NCI-H69 (cell line): Measurements from ENCODE around the gene CIROP.

ENCODE experiments used
- DNase-seq: peaks from one replicate; lab custom pipeline; 2025; lab: John Stamatoyannopoulos, UW

CIROP gene

DNA sequence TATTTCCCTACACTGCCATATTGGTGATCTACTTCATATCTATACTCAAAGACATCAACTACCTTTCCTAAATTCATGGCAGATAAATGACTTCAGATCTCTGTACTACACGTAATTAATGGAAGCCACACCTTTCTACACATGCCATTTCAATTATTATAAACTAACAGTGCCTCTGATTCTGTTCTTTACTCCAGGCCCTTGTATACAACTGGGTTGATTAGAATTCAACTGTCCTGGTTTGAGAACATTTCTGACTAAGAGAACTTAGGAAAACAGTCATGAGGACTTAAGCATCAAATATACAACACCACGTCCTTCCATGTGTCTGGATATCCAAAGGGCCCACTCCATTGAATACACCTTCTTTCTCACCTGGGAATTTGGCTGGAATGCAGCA is 11.7 kb downstream of the CIROP start:
- no peak for DNase-seq

DNA sequence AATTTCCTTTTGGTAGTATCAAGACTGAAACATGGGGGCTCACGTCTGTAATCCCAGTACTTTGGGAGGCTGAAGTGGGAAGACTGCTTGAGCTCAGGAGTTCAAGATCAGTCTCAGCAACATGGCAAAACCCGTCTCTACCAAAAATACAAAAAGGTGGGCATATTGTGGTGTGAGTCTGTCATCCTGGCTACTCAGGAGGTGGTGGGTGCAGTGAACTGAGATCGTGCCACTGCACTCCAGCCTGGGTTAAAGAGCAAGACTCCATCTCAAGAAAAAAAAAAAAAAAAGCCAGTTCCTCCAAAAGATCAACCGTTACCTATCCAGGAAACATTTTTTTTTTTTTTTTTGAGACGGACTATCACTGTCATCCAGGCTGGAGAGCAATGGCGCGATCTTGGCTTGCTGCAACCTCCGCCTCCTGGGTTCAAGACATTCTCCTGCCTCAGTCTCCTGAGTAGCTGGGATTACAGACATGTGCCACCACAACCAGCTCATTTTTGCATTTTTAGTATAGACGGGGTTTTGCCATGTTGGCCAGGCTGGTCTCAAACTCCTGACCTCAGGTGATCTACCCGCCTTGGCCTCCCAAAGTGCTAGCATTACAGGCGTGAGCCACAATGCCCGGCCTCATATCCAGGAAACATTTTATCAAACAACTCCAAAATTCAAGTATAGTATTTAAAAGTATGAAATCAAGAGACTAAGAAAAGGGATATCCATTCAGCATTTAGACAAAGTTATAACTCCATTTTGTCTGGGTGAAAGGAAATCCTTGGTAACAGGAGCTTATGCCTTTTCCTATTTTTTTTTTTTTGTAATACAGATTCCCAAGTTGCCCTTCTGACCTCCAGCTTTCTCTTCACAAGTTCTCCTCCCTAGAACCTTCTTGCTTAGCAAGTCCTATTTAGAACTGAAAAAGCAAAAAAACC is 13.2 kb downstream of the CIROP start:
- no peak for DNase-seq

DNA sequence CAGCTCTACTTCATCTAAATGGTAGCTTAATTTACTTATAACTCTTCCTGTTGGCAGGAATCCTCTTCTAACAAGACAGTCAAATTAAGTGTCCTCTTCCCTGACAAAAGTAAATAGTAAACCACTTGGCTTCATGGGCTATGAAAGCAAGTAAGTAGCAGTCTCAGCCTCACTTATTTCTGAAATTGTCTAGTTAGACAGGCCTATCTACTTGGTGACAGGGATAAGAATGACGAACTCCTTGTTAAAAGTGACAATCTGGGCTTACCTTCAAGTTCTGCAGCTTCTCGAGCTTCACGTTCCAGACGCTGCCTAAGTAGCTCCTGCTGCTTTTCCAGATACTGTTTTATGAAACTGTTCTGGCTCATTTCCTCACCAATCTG is 14.5 kb downstream of the CIROP start:
- DNase-seq, result no peak

DNA sequence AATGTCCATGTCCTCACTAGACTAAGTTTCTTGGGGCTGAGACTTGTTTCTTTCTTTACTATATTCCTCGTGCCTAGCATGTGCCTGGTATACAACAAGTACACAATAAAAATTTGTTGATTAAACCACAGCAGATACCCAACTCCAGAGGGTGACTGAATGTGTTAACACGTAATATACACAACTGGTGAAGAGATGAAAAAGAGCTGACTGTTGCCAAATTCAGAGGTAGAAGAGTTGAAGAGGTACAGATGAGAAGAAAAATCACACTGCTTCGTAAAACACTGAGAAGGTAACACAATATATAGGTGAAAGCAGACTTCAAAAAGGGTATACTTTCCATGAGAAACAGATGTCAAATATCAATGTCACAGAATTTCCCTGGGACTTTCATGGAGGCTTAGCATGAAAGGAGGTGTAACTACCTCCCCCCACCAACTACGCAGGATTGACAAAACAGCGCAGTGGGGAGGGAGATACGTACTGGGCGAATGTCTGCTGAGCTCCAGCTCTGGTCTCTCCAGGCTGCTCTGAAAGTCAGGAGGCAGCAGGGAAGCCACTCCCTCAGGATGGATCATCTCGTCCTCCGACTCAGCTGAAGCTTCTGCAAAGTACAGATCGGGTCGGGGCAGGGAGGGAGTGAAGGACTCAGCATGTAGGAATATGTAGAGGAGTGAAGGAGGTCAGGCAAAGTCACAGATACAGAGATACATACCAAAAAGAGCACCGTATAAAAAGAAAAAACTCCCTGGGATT is 15.1 kb downstream of the CIROP start:
- no peak for DNase-seq

DNA sequence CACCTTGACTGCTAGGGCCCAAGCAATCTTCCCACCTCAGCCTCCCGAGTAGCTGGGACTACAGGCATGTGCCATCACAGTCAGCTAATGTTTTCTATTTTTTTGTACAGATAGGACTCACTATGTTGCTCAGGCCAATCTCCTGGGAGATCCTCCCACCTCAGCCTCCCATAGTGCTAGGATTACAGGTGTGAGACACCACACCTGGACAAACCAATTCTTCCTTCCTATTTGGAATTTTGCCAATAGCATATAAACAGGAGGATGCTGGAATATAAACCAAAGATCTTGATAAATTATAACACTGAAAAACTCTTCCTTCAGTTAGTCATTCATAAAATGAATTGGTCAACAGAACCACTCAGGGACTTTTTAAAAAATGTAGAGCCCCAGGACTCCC is 18.2 kb downstream of the CIROP start:
- DNase-seq, result no peak

DNA sequence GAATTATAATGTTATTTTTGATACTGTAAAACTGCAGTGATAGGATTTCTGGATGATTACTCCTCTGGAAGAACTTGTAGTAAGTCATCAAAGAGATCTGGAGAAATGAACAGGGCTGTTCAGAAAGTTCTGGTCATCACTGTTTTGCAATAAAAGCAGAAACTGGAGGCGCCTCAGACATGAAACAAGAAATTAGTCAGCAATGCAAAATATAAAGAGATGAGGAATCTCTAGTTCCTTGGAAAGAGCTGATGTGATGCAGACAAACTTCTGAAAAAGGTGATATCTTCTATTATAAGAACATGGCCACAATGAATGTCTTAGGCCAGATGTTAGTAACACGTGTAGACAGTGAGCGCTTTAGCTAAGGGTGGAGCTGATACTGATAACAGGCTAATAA is 19.3 kb downstream of the CIROP start:
- DNase-seq, result no peak

DNA sequence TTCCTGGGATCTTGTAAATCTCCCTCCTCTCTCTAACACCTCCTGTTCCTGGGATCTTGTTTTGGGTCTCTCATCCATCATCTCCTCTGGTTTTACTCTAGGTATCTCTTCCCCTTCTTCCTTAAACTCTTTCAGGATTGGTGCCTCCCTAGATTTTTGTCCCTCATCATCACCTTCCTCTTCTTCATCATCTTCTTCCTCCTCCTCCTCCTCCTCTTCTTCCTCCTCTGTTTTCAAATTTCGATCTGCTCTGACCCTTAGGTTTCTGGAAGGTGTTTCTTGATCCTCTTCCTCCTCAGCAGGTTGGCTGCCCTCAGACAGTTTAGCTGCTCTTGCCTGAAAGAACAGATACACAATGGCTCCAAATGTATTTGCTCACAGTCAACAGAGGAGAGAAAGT is 24.3 kb downstream of the CIROP start:
- no peak for DNase-seq

DNA sequence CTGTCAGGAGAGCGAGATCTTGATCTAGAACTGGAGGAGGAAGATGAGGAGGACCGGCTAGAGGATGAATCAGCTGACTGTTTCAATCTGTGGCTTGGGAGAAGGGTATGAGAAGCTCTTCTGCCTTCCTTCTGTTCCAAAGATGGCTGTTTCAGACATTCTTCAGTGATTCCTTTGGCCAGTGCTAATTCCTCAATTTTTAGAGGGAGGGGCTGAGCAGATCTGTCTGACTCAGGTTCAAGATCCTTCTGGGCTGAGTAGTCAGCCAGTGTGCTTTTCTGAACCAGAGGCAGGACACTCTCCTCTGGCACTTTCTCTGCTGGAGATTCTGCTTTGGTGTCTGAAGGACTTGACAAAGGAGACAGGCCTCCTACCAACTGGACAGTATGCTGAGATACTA is 25.1 kb downstream of the CIROP start:
- no peak for DNase-seq

DNA sequence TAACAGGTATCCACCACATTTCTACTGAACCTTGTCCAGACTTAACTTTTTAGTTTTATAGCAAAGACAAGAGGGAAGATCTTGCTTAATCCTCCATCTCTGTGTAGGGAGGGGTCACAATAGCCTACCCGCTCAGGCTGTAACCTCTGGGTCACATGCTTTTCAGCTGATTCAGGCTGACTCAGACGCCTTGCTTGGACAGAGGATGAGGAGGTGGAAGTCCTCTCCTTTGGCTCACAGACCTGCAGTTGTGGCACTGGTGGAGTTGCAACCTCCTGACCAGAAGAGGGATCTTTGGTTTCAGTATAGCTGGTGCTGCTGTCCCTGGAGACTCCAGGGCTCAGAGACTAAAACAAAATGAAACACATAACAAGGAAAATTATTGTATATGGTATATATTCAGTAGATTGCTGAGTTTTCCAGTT is 26.1 kb downstream of the CIROP start:
- DNase-seq, result no peak

DNA sequence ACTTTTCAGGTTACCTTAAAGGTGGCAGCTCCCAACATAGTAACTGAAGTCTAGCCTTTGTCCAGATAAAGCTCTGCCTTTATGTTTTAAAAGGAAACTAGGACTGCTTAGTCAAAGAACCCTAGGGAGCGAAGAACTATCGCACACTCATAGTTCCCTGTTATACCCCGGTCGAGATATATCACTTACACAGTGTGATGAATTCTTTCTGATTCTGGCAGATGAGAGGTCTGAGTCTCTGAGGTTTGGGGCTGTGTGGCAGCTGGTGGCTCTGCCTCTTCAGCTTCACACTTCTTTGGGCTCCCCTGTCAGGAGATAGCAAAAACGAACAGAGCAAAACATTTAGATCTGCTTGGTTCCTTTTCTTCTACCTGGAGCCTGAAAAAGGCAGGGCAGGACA is 26.8 kb downstream of the CIROP start:
- DNase-seq, result no peak

DNA sequence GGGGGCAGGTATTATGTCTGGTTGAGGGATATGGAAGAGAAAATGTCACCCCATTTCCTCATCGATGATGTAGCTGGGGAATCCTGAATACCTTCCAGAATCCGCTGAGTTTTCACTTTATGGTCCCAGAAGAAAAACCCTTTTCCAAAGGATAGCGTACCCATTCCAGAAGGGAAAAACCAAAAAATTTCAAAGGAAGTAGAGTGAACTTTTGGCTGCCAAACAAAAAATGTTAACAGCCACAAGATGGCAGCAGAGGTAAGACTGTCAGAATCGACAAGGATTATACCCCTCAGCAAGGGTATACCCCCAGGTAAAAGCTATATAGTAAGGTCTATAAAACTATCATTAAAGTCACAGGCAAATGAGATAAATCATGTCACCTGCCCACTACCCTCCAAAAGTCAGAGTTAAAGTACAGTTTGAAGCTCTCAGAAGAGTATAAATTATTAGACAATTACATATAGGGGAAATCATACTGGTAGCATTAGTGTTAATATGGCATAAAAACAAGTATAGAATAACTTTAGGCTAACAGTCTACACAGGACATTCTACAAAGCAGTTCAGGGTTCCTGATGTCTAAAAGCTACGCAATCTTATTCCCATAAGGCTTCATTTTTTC is 27.9 kb downstream of the CIROP start:
- no peak for DNase-seq

DNA sequence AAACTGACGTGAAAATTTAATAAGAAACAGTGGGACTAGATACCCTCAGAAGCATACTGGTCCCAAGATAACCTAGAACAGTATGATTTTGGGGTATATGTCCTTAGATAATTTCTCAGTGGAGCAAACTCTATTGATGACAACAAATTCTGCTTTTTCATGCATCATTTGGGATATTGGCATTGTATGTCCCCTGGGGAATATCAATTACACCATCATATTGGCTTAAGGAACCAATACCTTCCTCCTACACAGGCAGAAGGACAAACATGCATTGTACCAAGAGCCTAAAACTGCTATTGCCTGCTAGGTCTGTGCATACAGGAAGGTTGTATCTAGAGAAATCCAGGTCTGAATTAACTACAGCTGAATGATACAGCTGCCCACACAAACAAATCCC is 29.9 kb downstream of the CIROP start:
- no peak for DNase-seq

DNA sequence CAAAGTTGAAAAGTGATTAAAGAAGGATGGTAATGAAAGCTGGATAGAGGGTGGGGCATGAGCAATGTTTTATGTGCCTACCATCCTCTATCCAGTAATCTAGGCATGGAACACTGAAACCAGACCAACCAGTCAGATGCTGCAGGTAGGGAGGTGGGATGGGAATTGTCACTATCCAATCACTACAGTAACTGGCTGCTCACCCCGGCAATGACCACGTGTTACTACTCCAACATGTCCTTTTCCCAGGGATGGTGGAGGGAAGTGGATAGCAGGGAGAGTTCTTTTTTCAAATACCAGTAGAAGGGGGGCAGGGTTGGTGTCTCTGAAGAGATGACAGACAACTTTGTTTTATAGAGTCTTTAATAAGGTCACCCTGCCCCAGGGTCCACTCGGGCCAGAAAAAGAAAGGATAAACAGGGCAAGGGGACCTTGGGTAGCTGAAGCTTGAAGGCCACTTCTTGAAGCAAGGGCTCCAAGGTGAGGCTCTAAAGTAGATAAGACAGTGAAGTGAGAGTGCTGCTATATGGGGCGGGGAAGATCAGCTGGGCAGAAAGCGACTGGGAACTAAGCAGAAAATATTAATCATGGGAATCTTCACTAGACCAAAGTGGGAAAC is 32.8 kb downstream of the CIROP start:
- no peak for DNase-seq

DNA sequence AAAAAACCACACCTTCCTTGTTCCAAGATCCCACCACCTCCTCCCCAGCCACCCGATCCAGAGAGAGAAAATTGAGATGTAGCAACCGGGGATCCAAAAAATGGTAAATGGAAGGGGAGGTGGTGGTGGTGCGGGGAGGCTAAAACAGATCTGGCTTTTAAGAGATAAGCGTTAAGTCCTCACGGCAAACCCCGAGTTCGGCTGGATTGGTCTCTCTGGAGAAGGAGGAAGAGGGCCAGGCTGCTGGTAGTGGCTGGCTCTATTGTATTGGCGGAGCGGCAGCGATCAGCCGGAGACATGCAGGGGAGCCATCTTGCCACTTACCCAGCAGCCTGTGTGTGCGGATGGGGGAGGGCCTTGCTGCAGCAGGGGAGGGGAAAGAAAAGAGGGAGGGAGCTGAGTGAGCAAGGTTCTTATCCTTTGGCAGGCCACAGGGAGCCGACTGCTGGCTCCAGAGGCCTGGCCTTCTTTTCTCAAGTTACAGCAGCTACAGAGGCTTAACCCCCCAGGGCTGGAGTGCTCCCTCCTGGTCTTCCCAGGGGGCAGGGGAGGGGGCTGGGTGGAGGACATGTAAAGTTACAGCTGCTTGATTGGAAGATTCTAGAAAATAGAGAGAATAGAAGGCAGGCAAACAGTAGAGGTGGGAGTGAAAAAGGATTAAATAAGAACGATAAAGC is 33.4 kb downstream of the CIROP start:
- DNase-seq, result no peak

DNA sequence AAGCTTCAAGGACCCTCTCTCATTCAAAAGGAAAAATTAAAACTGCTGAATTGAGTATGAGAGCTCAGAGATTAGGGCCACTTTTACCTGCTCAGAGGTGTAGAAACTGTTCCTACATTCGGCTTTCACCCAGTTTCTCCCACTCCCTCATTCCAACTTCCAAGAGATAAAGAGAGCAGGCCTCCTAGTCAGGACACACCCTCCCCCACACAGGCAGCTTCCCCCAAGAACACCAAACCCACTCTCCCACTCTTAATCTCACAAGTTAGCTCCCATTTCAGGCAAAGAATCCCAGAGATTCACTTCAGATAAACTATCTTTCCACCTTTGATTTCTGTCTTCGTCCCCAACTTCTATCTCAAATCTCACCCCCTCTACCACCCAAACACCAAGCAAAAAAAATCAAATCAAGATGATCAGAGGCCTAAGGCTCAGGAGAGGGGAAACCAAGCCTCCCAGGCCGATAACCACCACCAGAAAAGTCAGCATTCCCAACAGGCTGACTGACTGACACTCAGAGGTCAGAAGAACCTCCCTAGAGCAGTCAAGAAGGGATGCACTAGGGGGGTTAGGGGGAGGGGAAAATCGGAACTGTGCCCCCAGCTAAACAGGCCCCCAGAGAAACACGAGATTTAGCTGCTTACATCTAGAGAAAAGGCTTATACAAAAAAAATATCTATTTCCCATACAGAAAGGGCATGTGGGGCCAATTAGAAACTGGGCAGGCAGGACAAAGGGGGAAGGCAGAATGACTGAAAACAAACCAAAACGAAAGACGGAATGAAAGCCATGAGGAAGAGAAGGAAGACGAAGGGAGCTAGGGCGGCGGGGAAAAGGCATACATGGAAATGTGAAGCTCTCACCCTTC is 34.3 kb downstream of the CIROP start:
- DNase-seq, result no peak

DNA sequence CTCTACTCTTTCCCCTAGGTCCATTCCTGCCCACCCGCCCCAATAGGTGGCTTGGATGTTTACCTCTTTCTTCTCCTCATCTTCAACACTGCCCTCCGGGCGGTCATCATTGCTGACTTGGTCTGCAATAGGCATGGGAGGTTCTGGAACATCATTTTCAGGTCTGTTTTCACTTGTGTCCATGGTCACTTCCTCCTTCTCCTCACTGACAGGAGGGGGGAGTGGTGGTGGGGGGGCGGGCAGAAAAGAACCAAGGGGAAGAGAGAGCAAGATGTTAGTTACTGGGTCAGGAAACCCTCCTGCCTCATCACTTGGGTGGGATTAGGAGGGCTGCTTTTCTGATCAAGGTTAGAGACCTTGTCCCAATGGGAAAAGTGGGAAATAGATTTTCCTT is 35.4 kb downstream of the CIROP start:
- no peak for DNase-seq

DNA sequence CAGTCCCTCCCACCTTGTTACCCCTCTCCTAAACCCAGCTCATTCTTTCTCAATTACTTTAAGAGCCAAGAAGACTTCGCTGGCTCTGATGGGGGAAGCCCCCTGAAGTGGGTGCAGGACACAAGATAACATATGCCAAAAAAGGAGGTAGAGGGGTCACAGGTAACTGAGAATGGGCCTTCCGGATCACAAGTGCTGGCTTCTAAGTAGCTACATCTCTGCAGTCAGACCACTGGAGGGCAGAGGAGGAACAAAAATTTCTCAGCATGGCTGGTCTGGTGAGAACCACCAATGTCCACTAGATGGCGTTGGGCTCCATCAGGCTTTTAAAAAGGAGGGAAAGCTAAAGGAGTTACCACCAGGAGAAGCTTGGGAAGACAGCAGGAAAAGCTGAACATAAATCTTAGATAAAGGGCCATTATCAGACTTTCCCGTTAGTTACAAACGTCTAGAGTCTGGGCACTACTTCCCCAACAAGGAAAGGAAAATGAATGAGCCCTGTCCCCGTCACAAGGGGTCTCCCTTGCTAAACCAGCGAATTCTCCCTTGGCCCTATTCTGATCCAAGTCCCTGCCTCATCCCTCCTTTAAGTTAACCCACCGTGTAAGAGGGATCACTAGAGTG is 35.9 kb downstream of the CIROP start:
- no peak for DNase-seq

DNA sequence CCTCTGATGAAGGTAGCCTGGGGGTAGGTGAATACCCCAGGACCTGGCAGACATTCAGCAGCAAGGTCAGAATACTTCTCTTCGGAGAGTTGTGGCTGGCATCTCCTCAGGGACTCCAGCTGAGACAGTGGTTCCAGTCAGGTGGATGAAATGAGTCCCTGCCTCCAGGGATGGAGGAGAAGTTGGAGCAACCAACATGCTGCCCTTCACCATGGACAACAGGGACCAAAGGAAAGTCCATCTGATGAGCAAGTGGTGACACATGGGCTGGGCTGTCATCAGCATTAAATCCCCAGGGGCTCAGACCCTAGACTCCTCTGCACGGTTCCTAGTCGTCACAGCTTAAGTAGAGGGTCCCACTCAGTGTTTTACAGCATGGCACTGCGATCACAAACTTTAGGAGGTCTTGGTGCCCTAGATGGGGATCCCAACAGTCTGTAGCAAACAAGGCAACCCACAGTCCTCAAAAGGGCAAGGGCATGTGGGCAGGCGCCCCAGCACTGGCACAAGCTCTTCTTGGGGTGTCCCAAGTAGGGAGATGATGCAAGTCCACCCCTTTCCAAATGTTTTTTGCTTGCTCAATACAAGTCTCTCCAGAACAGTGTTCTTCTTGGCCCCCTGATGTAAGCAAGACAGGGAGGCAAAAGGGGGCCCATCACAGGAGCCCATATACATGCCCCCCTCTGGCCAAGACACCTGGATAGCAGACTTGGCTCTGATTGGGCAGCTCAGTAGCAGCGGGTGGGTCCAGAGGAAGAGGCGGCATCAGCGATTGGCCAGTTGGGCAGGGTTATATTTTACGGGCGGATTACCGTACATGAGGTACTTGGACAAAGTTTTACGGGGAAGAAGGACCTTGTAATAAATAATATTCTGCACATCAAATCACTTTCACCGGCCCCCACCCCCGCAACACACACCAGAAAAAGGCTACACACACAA is 36.7 kb downstream of the CIROP start:
- no peak for DNase-seq
